Measurements from ENCODE around the gene FHIP1B. TPM values are rescaled to one million over a fixed set of nuclear protein-coding genes. Genes with fewer than 3 reads are reported as not detected.

FHIP1B gene
- total RNA-seq, 4 donors from 2014 or later = 67.8 to 133 (median 90.9) TPM

- Histone ChIP-seq H3K9me3 (no peaks in the 10 kb centered on the region), H3K36me3 (no peaks in the 10 kb centered on the region), H3K4me1 (no peaks in the 10 kb centered on the region), H3K27ac (no peak overlapping the region), H3K27me3 (no peaks in the 10 kb centered on the region), H3K4me3 (no peak overlapping the region)
- WGBS = 96% methylated on average over 7 of the region's 7 CpGs
- DNase-seq (ENCODE audit: low spot score in 2 of 2) = no peak
- TF ChIP-seq POLR2A (IDR thresholded peaks at IDR 0.05) = no peak
- no peak for TF ChIP-seq EP300 (IDR thresholded peaks at IDR 0.05)
- TF ChIP-seq POLR2AphosphoS5 (IDR thresholded peaks at IDR 0.05) = no peak
- TF ChIP-seq CTCF (IDR thresholded peaks at IDR 0.05) = no peak
Observed at GRCh38 chr11:6241316-6241715, 6.9 kb upstream of the FHIP1B start.

GRCh38 chr11:6240781-6241180 lies 6.3 kb upstream of the FHIP1B start:
- 74% methylated on average over 1 of the region's 1 CpG for WGBS
- TF ChIP-seq EP300 (IDR thresholded peaks at IDR 0.05) (no peak), POLR2AphosphoS5 (IDR thresholded peaks at IDR 0.05) (no peak), CTCF (IDR thresholded peaks at IDR 0.05) (no peak), POLR2A (IDR thresholded peaks at IDR 0.05) (no peak)

GRCh38 chr11:6240139-6240538 lies 5.7 kb upstream of the FHIP1B start:
- TF ChIP-seq POLR2A (IDR thresholded peaks at IDR 0.05) (no peak), POLR2AphosphoS5 (IDR thresholded peaks at IDR 0.05) (no peak), EP300 (IDR thresholded peaks at IDR 0.05) (no peak), CTCF (IDR thresholded peaks at IDR 0.05) (no peak)
- Histone ChIP-seq H3K9me3 (no peaks in the 10 kb centered on the region), H3K36me3 (no peaks in the 10 kb centered on the region), H3K4me3 (no peak overlapping the region), H3K27ac (no peak overlapping the region), H3K4me1 (no peaks in the 10 kb centered on the region), H3K27me3 (no peaks in the 10 kb centered on the region)
- no peak for DNase-seq (ENCODE audit: low spot score in 2 of 2)
- WGBS = 95% methylated on average over 28 of the region's 28 CpGs

More at GRCh38 chr11:6240781-6241180, 6.3 kb upstream of the FHIP1B start:
- DNase-seq (ENCODE audit: low spot score in 2 of 2) = no peak
- Histone ChIP-seq H3K27me3 (no peaks in the 10 kb centered on the region), H3K36me3 (no peaks in the 10 kb centered on the region), H3K27ac (no peak overlapping the region), H3K4me3 (no peak overlapping the region), H3K9me3 (no peaks in the 10 kb centered on the region), H3K4me1 (no peaks in the 10 kb centered on the region)

- H3K9me3 ChIP-seq = no peaks in the 10 kb centered on the region
- 78% methylated on average over 1 of the region's 1 CpG for WGBS
- H3K27ac ChIP-seq = no peak within 1 kb of the TSS
- no peak for TF ChIP-seq EP300 (IDR thresholded peaks at IDR 0.05)
- TF ChIP-seq POLR2AphosphoS5 (IDR thresholded peaks at IDR 0.05) = no peak
- TF ChIP-seq CTCF (IDR thresholded peaks at IDR 0.05) = no peak
- no peak for TF ChIP-seq POLR2A (IDR thresholded peaks at IDR 0.05)
- peaks cover under 1% of the 10 kb centered on the region for H3K4me1 ChIP-seq
- H3K27me3 ChIP-seq = no peaks in the 10 kb centered on the region
- DNase-seq (ENCODE audit: low spot score in 2 of 2) = no peak
- no peak within 1 kb of the TSS for H3K4me3 ChIP-seq
- no peaks in the 10 kb centered on the region for H3K36me3 ChIP-seq
Observed at GRCh38 chr11:6238902-6239301, 4.5 kb upstream of the FHIP1B start, which contains the start of gene CNGA4. Gene CNGA4, plus strand, starts transcription at chr11:6239089. Its CDS starts 118 bp downstream, at chr11:6239207.

- H3K4me3 ChIP-seq = no peak overlapping the region
- WGBS = 87% methylated on average over 5 of the region's 5 CpGs
- no peaks in the 10 kb centered on the region for H3K27me3 ChIP-seq
- H3K27ac ChIP-seq = no peak overlapping the region
- TF ChIP-seq EP300 (IDR thresholded peaks at IDR 0.05) = no peak
- DNase-seq (ENCODE audit: low spot score in 2 of 2) = no peak
- H3K36me3 ChIP-seq = no peaks in the 10 kb centered on the region
- peaks cover 12% of the 10 kb centered on the region for H3K4me1 ChIP-seq
- H3K9me3 ChIP-seq = no peaks in the 10 kb centered on the region
Observed at GRCh38 chr11:6237761-6238302, 3.4 kb upstream of the FHIP1B start.

- Histone ChIP-seq H3K27me3 (no peaks in the 10 kb centered on the region), H3K27ac (no peak overlapping the region), H3K4me3 (no peak overlapping the region), H3K4me1 (peaks cover 12% of the 10 kb centered on the region), H3K36me3 (no peaks in the 10 kb centered on the region), H3K9me3 (no peaks in the 10 kb centered on the region)
- TF ChIP-seq POLR2AphosphoS5 (IDR thresholded peaks at IDR 0.05) = no peak
- no peak for TF ChIP-seq EP300 (IDR thresholded peaks at IDR 0.05)
- 75% methylated on average over 4 of the region's 4 CpGs for WGBS
- no peak for DNase-seq (ENCODE audit: low spot score in 2 of 2)
Observed at GRCh38 chr11:6237266-6237665, 2.8 kb upstream of the FHIP1B start.

Data from suprapubic skin (tissue), 4 donors.